Astrocyte (in vitro differentiated cells and primary cell): ENCODE measurements around the gene GFPT2. TPM values are rescaled to one million over a fixed set of nuclear protein-coding genes. Genes with fewer than 3 reads are reported as not detected.

Experiments used
- DNase-seq: peaks from one replicate; pipeline ENCODE4 v3.0.0-alpha.2; 2010; ENCODE audit warnings: low read depth
- FAIRE-seq: peaks from 2 replicates; lab custom pipeline; 2011; peaks lifted over from hg19 to GRCh38; lab: Jason Lieb, UNC
- H2AFZ ChIP-seq: 2 replicates; pipeline ENCODE4 v1.6.0; 2012; ENCODE audit warnings: low read depth, low read length, inconsistent platforms
- H3K27ac ChIP-seq: 2 replicates; pipeline ENCODE4 v1.5.1; 2011; ENCODE audit warnings: low read depth, low read length, inconsistent platforms
- H3K27me3 ChIP-seq: 2 replicates; pipeline ENCODE4 v1.6.0; 2011; ENCODE audit warnings: low read length, inconsistent platforms; ENCODE audit not compliant: insufficient read depth
- H3K36me3 ChIP-seq: 2 replicates; pipeline ENCODE4 v1.5.1; 2011; ENCODE audit warnings: low read length, inconsistent platforms; ENCODE audit not compliant: insufficient read depth
- H3K4me1 ChIP-seq: 2 replicates; pipeline ENCODE4 v1.5.1; 2011; ENCODE audit warnings: low read length, inconsistent platforms; ENCODE audit not compliant: insufficient read depth
- H3K4me2 ChIP-seq: 2 replicates; pipeline ENCODE4 v1.6.0; 2012; ENCODE audit warnings: low read length, inconsistent platforms
- H3K4me3 ChIP-seq: 2 replicates; pipeline ENCODE4 v1.5.1; 2011; ENCODE audit warnings: low read depth, mild to moderate bottlenecking, low read length, inconsistent platforms; ENCODE audit not compliant: insufficient read depth
- H3K79me2 ChIP-seq: 2 replicates; pipeline ENCODE4 v1.6.0; 2012; ENCODE audit warnings: mild to moderate bottlenecking, low read length, inconsistent platforms; ENCODE audit not compliant: insufficient read depth
- H3K9ac ChIP-seq: 2 replicates; pipeline ENCODE4 v1.6.0; 2012; ENCODE audit warnings: mild to moderate bottlenecking, low read length, inconsistent platforms
- H3K9me3 ChIP-seq: 2 replicates; pipeline ENCODE4 v1.5.1; 2012; ENCODE audit warnings: low read depth, mild to moderate bottlenecking, low read length, inconsistent platforms; ENCODE audit not compliant: insufficient read depth
- H4K20me1 ChIP-seq: 2 replicates; pipeline ENCODE4 v1.6.0; 2012; ENCODE audit warnings: low read length, inconsistent platforms; ENCODE audit not compliant: insufficient read depth
- H3K27ac Mint-ChIP-seq: one replicate; pipeline ENCODE4 v1.8.0; 2021; ENCODE audit warnings: mild to moderate bottlenecking, mixed read lengths; ENCODE audit not compliant: unreplicated experiment
- H3K27me3 Mint-ChIP-seq: one replicate; pipeline ENCODE4 v1.8.0; 2021; ENCODE audit warnings: low read depth, mixed read lengths; ENCODE audit not compliant: unreplicated experiment
- H3K36me3 Mint-ChIP-seq: one replicate; pipeline ENCODE4 v1.8.0; 2021; ENCODE audit warnings: low read depth, mixed read lengths; ENCODE audit not compliant: unreplicated experiment
- H3K4me1 Mint-ChIP-seq: one replicate; pipeline ENCODE4 v1.8.0; 2021; ENCODE audit warnings: low read depth, mixed read lengths; ENCODE audit not compliant: unreplicated experiment
- H3K4me3 Mint-ChIP-seq: one replicate; pipeline ENCODE4 v1.8.0; 2021; ENCODE audit warnings: mild to moderate bottlenecking, moderate library complexity, mixed read lengths; ENCODE audit not compliant: unreplicated experiment
- H3K9me3 Mint-ChIP-seq: one replicate; pipeline ENCODE4 v1.8.0; 2021; ENCODE audit warnings: mild to moderate bottlenecking, mixed read lengths; ENCODE audit not compliant: unreplicated experiment
- EZH2 ChIP-seq: IDR thresholded peaks from 2 replicates; pipeline ENCODE4 v1.6.1; 2012; ENCODE audit warnings: mild to moderate bottlenecking, low read length, inconsistent platforms; ENCODE audit not compliant: insufficient read depth
- total RNA-seq: library from RNA; stranded (reverse); gene quantifications from 2 replicates; pipeline ENCODE4 v1.2.1, GENCODE V29; 2021
- TF ChIP-seq, protein P1 (sequence below): IDR thresholded peaks from 2 replicates; pipeline ENCODE4 v1.5.1; 2011; ENCODE audit warnings: low read depth, mild to moderate bottlenecking, inconsistent platforms, low read length, moderate library complexity; ENCODE audit not compliant: insufficient read depth

GFPT2 gene
- total RNA-seq, 1 donor from 2014 or later = 14.6 TPM

DNA sequence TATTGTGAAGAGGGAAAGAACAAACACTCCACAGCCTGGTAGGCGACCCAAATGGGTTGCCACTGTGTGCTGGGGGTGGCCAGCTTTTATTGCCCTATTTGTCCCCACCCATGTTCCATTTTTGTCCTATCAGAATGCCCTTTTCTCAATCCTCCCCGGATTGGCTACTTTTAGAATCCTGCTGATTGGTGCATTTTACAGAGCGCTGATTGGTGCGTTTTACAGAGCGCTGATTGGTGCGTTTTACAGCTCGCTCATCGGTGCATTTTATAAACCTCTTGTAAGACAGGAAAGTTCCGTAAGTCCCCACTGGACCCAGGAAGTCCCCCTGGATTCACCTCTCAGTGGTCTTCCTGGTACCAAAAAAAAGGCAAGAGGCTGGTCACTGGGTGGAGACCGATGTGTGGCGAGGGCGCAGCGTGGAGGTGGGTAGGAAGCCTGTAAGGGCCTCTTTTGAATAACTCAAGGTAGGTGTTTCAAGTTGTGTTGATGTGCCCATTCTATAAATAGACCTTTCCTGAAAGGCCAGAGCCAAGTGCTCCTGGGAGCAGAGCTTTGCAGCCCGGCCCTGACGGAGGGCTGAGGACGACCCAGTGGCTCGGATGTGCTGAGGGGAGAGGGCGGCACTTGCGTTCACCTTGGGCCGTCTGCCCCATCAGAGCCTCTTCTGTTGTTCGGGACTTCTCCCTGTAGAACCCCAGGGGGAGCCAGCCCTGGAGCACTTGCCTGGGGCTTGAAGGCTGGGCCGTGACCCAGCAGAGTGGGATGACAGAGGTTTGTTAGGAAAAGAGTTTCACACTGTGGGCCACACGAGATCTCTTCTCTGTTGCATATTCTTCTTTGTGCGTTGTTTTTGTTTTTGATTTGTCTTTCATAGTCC is 7.2 kb upstream of the GFPT2 start:
- Histone ChIP-seq H3K27me3 (no peaks in the 10 kb centered on the region), H3K4me2 (no peak overlapping the region), H3K9ac (no peak overlapping the region), H3K27ac (no peak overlapping the region), H3K4me1 (no peaks in the 10 kb centered on the region), H3K4me3 (no peak overlapping the region), H3K36me3 (no peaks in the 10 kb centered on the region), H2AFZ (no peak overlapping the region), H3K9me3 (no peaks in the 10 kb centered on the region), H3K79me2 (no peaks in the 10 kb centered on the region), H4K20me1 (no peaks in the 10 kb centered on the region)
- Mint-ChIP-seq H3K9me3 (peaks cover 16% of the 10 kb centered on the region), H3K27me3 (peaks cover 19% of the 10 kb centered on the region), H3K36me3 (no peaks in the 10 kb centered on the region), H3K4me3 (no peak overlapping the region), H3K27ac (no peak overlapping the region), H3K4me1 (no peaks in the 10 kb centered on the region)
- no peak for DNase-seq
- TF ChIP-seq EZH2 = no peak
- TF ChIP-seq, protein P1, sequence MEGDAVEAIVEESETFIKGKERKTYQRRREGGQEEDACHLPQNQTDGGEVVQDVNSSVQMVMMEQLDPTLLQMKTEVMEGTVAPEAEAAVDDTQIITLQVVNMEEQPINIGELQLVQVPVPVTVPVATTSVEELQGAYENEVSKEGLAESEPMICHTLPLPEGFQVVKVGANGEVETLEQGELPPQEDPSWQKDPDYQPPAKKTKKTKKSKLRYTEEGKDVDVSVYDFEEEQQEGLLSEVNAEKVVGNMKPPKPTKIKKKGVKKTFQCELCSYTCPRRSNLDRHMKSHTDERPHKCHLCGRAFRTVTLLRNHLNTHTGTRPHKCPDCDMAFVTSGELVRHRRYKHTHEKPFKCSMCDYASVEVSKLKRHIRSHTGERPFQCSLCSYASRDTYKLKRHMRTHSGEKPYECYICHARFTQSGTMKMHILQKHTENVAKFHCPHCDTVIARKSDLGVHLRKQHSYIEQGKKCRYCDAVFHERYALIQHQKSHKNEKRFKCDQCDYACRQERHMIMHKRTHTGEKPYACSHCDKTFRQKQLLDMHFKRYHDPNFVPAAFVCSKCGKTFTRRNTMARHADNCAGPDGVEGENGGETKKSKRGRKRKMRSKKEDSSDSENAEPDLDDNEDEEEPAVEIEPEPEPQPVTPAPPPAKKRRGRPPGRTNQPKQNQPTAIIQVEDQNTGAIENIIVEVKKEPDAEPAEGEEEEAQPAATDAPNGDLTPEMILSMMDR = no peak
- FAIRE-seq = no peak

DNA sequence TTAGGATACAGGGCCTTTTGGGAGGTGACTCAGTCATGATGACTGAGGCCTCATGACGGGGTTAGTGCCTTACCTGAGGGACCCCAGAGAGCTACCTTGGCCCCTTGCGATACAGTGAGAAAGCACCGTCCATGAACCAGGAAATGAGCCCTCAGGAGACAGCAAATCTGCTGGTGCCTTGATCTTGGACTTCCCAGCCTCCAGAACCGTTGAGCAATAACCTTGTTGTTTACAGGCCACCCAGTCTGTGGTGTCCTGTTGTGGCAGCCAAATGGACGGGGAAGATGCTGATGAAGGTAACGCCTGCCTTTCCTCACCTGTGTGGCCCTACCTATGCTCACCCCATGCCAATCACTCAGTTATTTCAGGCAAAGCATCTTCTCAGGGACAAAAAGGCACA is 5.6 kb upstream of the GFPT2 start:
- H3K27ac Mint-ChIP-seq = no peak overlapping the region
- no peak for DNase-seq
- H3K4me3 Mint-ChIP-seq = no peak overlapping the region
- H3K27me3 ChIP-seq = no peaks in the 10 kb centered on the region
- no peaks in the 10 kb centered on the region for H3K4me1 Mint-ChIP-seq
- no peak overlapping the region for H3K4me3 ChIP-seq
- TF ChIP-seq, protein P1 = no peak
- TF ChIP-seq EZH2 = no peak
- no peaks in the 10 kb centered on the region for H3K36me3 Mint-ChIP-seq
- H3K36me3 ChIP-seq = no peaks in the 10 kb centered on the region
- no peak for FAIRE-seq
- peaks cover 31% of the 10 kb centered on the region for H3K27me3 Mint-ChIP-seq
- peaks cover under 1% of the 10 kb centered on the region for H3K4me1 ChIP-seq
- H3K9me3 ChIP-seq = no peaks in the 10 kb centered on the region
- H3K4me2 ChIP-seq = no peak overlapping the region
- H3K9me3 Mint-ChIP-seq = peaks cover 14% of the 10 kb centered on the region
- H3K9ac ChIP-seq = no peak overlapping the region
- no peak overlapping the region for H2AFZ ChIP-seq
- H3K79me2 ChIP-seq = no peaks in the 10 kb centered on the region
- no peak overlapping the region for H3K27ac ChIP-seq
- no peaks in the 10 kb centered on the region for H4K20me1 ChIP-seq

DNA sequence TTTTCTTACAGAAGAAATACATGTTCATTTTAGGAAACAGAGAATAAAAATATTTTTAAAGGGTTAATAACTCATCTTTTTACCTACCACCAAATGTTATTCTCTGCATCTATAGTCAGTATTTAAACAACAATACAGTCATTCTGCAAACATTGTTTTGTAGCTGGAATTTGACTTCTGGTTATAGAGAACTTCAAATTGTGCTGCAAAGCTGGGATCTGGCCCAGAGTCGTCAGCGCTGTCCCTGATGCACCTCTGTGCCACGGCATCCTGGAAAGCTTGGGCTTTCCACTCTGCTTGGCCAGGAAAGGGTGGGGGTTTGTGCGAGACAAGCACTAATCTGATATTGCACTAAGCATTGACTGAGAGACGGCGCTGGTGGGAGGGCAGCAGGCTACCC is 5.0 kb upstream of the GFPT2 start:
- Mint-ChIP-seq H3K27me3 (peaks cover 31% of the 10 kb centered on the region), H3K4me3 (no peak overlapping the region), H3K4me1 (no peaks in the 10 kb centered on the region), H3K9me3 (peaks cover 11% of the 10 kb centered on the region), H3K36me3 (no peaks in the 10 kb centered on the region), H3K27ac (no peak overlapping the region)
- H3K27me3 ChIP-seq = no peaks in the 10 kb centered on the region
- H3K36me3 ChIP-seq = no peaks in the 10 kb centered on the region
- no peak for DNase-seq
- H3K9me3 ChIP-seq = no peaks in the 10 kb centered on the region
- H4K20me1 ChIP-seq = no peaks in the 10 kb centered on the region
- H3K79me2 ChIP-seq = no peaks in the 10 kb centered on the region
- no peak overlapping the region for H3K4me3 ChIP-seq
- peaks cover 2% of the 10 kb centered on the region for H3K4me1 ChIP-seq
- TF ChIP-seq EZH2 = no peak
- TF ChIP-seq, protein P1 = no peak
- no peak overlapping the region for H3K4me2 ChIP-seq
- no peak overlapping the region for H3K9ac ChIP-seq
- H3K27ac ChIP-seq = no peak overlapping the region
- H2AFZ ChIP-seq = no peak overlapping the region
- FAIRE-seq = no peak
